NCI-H345 treated with DMSO at 0.1 percent for 48 hours (cell line): ENCODE results near the gene ACO2.

Experiments
- DNase-seq: peaks from one replicate; lab custom pipeline; 2025; ENCODE audit not compliant: unreplicated experiment; lab: John Stamatoyannopoulos, UW

Gene ACO2

DNA sequence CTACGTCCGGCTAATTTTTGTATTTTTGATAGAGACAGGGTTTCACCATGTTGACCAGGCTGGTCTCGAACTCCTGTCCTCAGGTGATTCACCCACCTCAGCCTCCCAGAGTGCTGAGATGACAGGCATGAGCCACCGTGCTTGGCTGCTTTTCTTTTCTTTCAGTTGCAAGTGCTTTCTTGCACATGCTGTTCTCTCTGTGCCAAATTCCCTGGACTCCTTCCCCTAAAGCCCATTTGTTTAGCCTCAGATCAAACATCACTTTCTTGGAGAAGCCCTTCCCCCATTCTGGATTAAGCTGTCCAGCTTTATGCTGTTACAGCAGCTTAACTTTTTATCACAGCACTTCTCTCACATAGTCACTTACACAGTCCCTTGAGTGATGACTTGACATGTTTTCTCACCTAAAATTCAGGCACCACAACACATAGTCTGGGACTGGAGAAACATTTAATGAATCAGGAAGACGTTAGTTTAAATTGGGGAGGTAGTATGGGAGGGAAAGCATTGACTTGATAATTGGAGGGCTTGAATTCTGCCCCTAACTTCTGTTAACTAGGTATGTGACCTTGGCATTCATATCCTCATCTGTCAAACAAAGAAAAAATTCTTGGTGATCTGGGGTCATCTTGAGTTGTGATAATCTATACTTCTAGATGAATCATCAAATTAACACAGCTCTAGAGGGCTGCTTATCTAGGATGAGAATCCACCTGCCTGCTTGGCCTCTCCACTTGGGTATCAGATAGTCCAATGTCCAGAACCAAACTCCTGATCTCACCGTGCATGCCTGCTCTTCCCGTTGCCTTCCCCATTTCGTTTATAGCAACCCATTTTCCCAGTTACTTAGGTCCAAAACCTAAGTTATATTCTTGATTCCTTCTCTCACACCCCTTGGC, 18.4 kb downstream of the ACO2 start:
- DNase-seq, result no peak

- DNase-seq, result no peak
Observed at GRCh38 chr22:41488076-41488475, 19.2 kb downstream of the ACO2 start.

- no peak for DNase-seq
Observed at GRCh38 chr22:41488596-41489385, 19.9 kb downstream of the ACO2 start.

DNA sequence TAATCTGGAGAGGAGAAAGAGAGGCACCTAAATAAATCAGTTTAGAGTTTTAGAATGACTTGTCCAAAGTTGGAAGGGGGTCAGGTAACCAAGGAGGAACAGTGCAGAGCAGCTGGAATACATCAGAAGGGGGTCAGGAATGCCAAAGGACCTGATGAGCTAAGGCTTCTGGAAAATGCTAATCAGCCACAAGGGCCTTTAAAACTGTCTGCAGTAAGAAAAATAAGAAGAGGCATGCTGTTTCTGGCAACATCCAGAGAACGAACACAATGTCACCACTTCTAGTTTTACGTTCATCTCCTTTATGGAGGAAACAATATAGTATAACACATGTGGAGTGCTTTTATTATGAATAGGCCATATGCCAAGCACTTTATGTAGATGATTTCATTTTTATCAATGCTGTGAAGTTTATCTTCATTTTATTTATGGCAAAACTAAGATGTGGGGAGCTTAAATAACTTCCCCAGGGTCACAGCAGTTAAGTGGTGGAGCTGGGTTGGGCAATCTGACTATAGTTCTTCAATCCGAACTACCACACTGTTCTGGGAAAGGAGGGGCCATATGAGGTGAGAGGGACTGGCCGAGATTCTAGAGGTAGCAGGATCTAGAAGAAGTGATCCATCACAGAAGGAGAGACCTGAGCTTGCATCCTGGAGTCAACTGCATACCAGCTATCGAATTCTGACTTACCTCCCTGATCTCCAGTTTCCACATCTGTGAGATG, 22.6 kb downstream of the ACO2 start:
- no peak for DNase-seq

DNA sequence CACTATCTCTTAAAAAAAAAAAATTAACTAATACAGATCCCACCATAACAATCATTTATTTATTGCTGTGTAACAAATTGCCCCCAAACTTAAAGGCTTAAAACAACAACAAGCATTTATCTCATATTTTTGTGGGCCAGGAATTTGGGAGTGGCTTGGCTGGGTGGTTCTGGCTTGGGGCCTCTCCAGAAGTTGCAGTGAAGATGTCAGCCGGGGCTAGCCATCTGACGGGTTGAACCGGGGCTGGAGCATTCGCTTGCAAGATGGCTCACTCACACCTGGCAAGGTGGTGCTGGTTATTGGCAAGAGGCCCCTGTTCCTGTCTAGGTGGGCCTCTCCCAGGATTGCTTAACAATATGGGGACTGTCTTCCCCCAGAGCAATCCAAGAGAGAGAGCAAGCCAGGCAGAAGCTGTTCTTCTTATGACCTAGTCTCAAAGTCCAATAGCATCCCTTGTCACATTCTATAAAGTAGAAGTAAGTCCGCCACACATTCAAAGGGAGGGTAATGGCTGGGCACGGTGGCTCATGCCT, 29.5 kb downstream of the ACO2 start:
- DNase-seq, result no peak

- no peak for DNase-seq
Observed at GRCh38 chr22:41499624-41500280, 30.8 kb downstream of the ACO2 start.

DNA sequence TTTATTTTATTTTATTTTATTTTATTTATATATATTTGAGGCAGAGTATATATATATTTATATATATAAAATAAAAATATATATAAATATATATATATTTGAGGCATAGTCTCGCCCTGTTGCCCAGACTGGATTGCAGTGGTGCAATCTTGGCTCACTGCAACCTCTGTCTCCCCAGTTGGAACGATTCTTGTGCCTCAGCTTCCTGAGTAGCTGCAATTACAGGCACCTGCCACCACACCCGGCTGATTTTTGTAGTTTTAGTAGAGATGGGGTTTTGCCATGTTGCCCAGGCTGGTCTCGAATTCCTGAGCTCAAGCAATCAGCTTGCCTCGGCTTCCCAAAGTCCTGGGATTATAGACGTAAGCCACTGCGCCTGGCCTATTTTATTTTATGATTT, 31.4 kb downstream of the ACO2 start:
- no peak for DNase-seq

DNA sequence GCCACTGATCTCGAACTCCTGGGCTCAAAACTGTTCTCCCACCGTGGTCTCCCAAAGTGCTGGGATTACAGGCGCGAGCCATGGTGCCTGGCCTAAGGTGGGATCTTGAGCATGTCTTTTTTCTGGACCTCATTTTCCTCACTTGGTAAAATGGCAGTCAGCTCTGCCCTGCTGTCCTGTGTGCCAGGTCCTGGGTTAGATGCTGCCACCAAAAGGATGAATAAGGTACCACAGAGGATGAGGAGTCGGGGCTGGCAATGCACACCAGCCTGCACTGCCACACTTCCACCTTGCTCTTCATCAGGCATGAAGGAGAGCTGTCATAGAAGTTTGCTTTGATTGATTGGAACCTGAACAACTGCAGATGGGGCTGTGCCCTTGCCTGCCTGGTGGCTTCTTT, 32.3 kb downstream of the ACO2 start:
- no peak for DNase-seq

DNA sequence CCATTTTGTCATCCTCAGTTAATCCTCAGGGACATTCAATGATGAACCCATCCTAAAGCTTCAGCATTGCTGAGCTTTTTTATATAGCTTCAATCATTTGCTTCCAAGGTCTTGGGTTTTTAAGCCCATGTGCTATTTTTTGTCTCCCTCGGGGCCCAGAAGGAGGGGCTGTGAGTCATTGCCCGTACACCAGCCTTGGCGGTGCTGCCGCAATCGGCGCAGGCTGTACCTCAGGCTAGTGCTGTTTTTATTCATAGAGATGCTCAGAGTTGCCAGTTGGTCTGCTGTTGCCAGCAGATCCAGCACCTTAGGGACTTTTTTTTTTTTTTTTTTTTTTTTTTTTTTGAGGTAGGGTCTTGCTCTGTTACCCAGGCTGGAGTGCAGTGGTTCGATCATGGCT, 35.5 kb downstream of the ACO2 start:
- no peak for DNase-seq

- no peak for DNase-seq
Observed at GRCh38 chr22:41504816-41505215, 35.9 kb downstream of the ACO2 start.

DNA sequence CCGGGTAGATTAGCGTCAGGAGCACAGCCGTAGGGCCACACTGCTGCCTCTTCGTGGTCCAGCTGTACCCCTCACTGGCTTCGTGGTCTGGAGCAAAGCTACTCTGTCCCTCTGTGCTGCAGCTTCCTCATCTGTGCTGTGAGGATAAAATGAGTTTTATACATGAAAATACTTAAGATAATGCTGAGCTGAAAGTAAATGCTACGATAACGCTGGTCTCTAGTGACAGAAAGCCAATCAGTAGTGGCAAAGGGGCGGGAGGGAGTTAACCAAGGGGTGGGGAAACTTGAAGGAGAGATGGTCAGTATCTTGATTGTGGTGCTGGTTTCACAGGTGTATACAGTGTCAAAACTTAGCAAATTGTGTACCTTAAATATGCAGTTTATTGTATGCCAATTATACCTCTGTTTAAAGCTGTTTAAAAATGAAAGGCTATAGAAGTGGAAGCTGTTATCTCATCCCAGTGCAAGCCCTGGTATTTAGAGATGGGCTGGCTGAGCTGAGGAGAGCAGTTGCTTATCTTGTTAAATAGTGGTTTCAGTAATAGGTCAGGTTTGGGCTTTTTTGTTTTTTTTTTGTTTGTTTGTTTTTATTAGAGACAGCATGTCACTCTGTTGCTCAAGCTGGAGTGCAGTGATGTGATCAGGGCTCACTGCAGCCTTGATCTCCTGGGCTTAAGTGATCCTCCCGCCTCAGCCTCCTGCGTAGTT, 36.7 kb downstream of the ACO2 start:
- DNase-seq, result no peak

DNA sequence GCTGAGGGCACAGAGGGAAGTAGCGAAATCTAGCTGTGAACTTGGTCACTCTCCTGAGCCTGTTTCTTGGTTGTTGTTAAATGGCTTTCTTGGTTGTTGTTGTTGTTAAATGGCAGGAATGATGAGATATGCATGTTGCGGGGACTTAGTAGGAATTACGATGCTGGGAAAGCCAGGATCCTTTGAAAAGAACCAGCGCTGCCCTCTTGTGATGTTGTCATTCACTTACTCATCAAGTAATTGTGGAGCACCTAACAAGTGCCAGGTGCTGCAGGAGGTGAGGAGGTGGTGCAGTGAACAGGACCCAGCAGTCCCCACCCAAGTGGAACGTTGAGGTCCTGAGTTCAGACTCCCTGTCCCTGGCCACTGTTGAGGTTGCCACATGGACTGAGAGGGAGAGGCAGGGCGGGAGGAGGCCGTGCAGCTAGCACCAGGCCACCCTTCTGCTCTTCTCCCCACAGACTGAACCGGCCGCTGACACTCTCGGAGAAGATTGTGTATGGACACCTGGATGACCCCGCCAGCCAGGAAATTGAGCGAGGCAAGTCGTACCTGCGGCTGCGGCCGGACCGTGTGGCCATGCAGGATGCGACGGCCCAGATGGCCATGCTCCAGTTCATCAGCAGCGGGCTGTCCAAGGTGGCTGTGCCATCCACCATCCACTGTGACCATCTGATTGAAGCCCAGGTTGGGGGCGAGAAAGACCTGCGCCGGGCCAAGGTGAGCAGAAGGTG, 38.6 kb downstream of the ACO2 start:
- DNase-seq, result no peak

DNA sequence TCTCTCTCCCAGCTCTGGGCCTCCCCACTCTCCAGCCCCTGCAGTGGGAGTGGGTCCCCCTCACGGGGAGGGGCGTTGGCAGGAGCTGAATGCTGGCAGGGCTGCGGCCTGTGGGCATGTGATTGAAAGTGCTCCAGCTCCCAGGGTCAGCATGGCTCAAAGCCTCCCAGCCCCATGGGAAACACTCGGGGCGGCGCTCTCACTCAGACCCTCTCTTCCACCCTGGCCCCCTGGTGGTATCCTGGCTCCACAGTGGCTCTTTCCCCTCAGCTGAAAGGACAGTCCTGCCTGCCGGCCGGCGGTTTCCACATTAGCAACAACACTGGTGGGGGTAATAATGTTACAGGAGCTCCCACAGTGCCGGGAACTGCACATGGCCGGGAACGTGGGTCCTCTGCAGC, 39.9 kb downstream of the ACO2 start:
- DNase-seq, result no peak

GRCh38 chr22:41511521-41511968, 42.6 kb downstream of the ACO2 start:
- DNase-seq, result no peak

- no peak for DNase-seq
Observed at GRCh38 chr22:41512421-41513194, 43.7 kb downstream of the ACO2 start.

- no peak for DNase-seq
Observed at GRCh38 chr22:41513391-41513790, 44.5 kb downstream of the ACO2 start.

DNA sequence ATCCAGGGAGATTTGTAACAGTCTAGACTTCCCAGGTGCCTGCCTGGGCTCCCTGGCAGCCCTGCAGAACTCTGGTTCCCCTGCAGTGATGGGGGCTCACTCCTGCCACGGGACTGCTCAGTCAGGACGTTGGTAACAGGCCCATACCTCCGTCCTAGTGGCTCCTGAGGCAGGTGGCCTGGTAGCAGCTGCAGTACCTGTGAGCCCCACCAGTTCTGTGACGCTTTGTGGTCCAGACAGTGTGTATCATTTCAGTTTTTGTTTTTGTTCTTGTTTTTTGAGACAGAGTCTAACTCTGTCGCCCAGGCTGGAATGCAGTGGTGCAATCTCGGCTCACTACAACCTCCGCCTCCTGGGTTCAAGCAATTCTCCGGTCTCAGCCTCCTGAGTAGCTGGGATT, 47.5 kb downstream of the ACO2 start:
- DNase-seq, result no peak

- DNase-seq, result peak; percentile 16
Observed at GRCh38 chr22:41517172-41518047, 48.5 kb downstream of the ACO2 start.
